GM12864 (cell line): ENCODE results near the gene JTB.

Experiments
- DNase-seq: peaks from one replicate; pipeline ENCODE4 v3.0.0-alpha.2; 2011; ENCODE audit warnings: low read depth
- H3K4me3 ChIP-seq: 2 replicates; pipeline ENCODE4 v1.5.1; 2011; ENCODE audit warnings: mild to moderate bottlenecking, low read depth, low read length, control low read depth
- CTCF ChIP-seq: IDR thresholded peaks from 2 replicates; pipeline ENCODE4 v1.5.1; 2011; ENCODE audit warnings: low read depth, mild to moderate bottlenecking, moderate library complexity, low read length, control low read depth, inconsistent platforms; ENCODE audit errors: missing control alignments

JTB gene

DNA sequence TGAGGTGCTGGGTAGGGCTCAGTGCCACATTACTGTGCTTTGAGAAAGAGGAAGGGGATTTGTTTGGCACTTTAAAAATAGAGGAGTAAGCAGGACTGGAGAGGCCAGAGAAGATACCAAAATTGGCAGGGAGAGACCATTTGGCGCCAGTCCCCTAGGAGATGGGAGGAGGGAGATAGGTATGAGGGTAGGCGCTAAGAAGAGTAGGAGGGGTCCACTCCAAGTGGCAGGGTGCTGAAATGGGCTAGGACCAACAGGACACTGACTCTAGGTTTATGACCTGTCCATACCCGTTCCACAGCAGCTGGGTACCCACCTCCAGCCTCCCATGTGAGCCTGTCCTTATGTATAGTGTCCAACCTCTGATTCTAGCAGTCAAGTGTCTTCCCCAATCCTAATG lies 18.0 kb downstream of the JTB start:
- no peak for DNase-seq
- no peak overlapping the region for H3K4me3 ChIP-seq
- TF ChIP-seq CTCF = no peak

DNA sequence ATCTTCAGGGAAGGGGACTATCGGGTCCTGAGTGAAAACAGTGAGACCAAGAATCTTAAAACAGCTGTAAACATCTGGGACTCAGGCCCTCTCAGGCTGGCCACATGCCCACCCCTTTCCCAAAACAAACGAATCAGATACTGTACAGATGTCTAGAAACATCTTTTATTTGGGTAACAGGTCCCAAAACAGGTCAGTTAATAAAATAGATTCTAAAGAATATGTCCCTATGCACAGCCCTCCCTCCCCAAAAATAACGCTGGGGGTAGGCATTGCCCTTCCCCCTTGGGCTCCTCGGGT lies 18.6 kb downstream of the JTB start:
- no peak overlapping the region; the same call in 1 of the 2 replicates for H3K4me3 ChIP-seq
- no peak for TF ChIP-seq CTCF

DNA sequence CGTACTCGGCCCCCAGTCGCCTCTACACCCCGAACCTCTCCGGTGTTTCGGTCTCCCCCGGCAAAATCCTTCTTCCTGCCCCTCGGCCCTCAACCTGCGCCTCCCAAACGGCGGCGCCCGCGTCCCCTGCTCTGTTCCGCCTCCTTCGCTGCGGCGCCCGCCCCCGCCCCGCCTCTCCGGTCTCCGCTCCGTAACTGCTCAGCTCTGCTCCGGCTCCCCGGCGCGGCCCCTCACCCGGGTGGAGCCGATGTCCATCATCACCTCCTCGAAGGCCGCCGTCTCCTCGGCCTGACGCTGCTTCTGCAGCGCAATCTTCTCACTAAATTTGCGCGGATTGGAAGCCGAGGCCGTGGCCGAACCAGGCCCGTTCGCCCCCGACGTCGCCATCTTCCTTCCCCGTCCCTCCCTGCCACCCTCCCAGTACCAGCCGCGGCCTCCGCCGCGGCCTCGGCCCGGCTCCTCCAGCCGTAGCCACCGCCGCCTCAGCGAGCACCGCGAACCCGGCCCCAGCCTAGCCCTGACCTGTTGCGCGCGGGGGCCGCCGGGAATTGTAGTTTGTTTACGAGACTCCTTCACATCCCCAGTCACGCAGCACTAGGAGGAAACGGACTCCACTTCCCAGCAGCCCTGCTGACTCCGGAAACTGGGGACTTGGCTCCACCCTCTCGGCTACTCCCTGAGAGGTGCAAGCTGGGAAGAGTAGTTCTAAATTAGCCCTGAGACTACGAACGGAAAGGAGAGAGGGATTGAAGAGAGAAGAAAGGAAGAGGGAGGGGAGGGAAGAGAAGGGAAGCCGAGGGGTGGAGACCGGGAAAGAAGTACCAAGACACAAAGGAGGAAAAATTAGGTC lies 19.1 kb downstream of the JTB start, which contains the start of gene CRTC2:
CRTC2 (minus strand) TSS at position 502 of the 850 bp plus-strand sequence; CDS start at position 387, 115 bp downstream.
- no peak for TF ChIP-seq CTCF
- peak within 1 kb of the TSS; percentile 94 for H3K4me3 ChIP-seq

More for the DNA sequence above, 18.6 kb downstream of the JTB start:
- DNase-seq = no peak

GRCh38 chr1:153957744-153958110 lies 19.7 kb downstream of the JTB start:
- TF ChIP-seq CTCF = no peak
- DNase-seq = no peak

More for the DNA sequence above, 19.1 kb downstream of the JTB start, which contains the start of gene CRTC2:
- DNase-seq = peak; percentile 94

DNA sequence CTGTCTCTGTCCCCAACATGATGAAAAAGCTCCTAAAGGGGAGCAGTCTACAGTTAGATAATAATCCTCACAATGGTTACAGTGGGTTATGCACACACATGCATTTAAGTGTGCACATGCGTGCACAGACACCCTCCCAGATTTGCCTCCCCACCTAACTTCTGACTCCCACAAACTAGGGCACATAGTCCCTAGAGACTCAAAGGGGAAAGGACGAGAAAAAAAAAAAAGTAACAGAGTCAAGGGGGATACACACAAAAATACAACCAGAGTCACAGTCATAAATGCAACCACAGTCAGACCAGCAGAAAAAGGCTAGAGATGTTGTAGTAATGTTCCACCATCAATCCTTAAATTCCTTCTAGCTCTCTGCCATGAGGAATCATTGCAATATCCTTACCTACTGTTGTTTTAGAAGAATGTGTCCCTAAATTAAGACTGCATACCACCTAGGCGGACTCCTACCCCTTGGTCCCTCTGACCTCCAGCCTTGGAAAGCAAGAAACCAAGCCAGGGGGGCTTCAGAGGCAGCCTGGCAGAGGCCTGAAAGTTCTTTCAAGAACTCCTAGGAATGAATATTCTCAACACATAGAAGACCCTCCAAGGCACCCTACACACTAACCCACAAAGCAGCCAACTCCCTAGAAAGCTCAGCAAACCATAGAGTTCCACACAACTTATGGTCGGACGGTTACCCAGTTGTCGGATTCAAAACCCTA lies 20.3 kb downstream of the JTB start:
- DNase-seq = no peak

More at GRCh38 chr1:153957744-153958110, 19.7 kb downstream of the JTB start:
- peak overlapping the region; percentile 94 for H3K4me3 ChIP-seq

DNA sequence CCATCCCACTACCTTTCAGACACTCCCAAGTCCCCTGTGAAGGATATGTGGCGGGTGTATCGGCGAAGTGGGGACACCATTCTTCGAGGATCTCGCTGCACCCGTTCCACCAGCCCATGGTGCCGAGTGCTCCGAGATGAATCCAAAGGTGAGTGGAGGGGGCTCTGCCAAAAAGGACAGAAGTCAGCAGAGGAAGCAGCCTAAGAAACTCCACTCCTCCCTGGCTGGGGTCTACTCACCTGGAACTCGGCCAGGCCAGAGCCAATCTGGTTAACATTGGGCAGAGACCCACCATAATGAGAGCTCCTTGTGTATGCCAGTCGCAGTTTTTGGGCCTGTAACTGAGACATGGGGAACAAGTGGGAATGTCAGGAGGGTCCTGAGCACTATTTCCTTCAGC lies 22.6 kb downstream of the JTB start:
- TF ChIP-seq CTCF = no peak
- no peak overlapping the region for H3K4me3 ChIP-seq
- DNase-seq = no peak

More for the DNA sequence above, 20.3 kb downstream of the JTB start:
- TF ChIP-seq CTCF = no peak
- H3K4me3 ChIP-seq = peak overlapping the region; percentile 94
